Mucosa of descending colon (tissue), 3 donors: ENCODE measurements around the gene RANBP17. TPM values are rescaled to one million over a fixed set of nuclear protein-coding genes. Genes with fewer than 3 reads are reported as not detected.
"Not testable (repeated sequence)": the region's sequence is repeated elsewhere in the genome, so short reads cannot be mapped to it uniquely, and the experiment has no call there.

Experiments used
- ATAC-seq: fragments of 200-7000 bp; cut with Tn5 transposase; one replicate; pipeline ENCODE4 v1.9.1; 2020; ENCODE audit warnings: mild to moderate bottlenecking, moderate library complexity
- DNase-seq, 3 donors: peaks; one replicate each; pipeline ENCODE4 v3.0.0-alpha.2; 2020
- H3K36me3 ChIP-seq: fragments of 200-600 bp; one replicate; pipeline ENCODE4 v1.8.0; 2021; ENCODE audit warnings: low read depth, mild to moderate bottlenecking
- H3K4me1 ChIP-seq: fragments of 200-600 bp; one replicate; pipeline ENCODE4 v1.8.0; 2021; ENCODE audit warnings: low read depth, mild to moderate bottlenecking
- H3K4me3 ChIP-seq: fragments of 200-600 bp; one replicate; pipeline ENCODE4 v1.8.0; 2021; ENCODE audit warnings: mild to moderate bottlenecking
- H3K9me3 ChIP-seq: fragments of 200-600 bp; one replicate; pipeline ENCODE4 v1.8.0; 2021; ENCODE audit warnings: mild to moderate bottlenecking
- CTCF ChIP-seq: fragments of 200-600 bp; IDR thresholded peaks from one replicate; pipeline ENCODE4 v1.8.0; 2022; ENCODE audit warnings: antibody characterized with exemption, mild to moderate bottlenecking
- intact Hi-C, 2 donors: fragments of 100-400 bp; cut with DNase I in 1 of 2; cut with micrococcal nuclease in 1 of 2; formaldehyde crosslinking; loops; one replicate each; pipeline versions ENCODE4 v1.11.0 to v1.11.1; 2022; cut with DNase I, micrococcal nuclease
- total RNA-seq, 3 donors: library from RNA; stranded (reverse); fragmentation: NEBNext Ultra II Directional in 2 of 3; extraction: Animal tissue kit (Norgen Biotek cat#: 25700) in 2 of 3; gene quantifications; one replicate each; pipeline versions ENCODE4 v1.2.1 to v1.2.4, GENCODE V29; 2021 to 2023
- donor health status: DM: no; HTN: no; CAD: no; lungs with moderate emphysema.
- donor health status: DM: no; HTN: no; CAD: no.
- donor health status: DM: no; HTN: yes; CAD: no.

RANBP17 gene
- total RNA-seq, 3 donors from 2014 or later: 11.7 to 19.7 (median 13.4) TPM

GRCh38 chr5:170939178-170939577 is 77.4 kb downstream of the RANBP17 start:
- no peaks in the 10 kb centered on the region for H3K36me3 ChIP-seq
- no peaks in the 10 kb centered on the region for H3K4me1 ChIP-seq
- no peak for ATAC-seq
- no peaks in the 10 kb centered on the region for H3K9me3 ChIP-seq
- intact Hi-C loops: no loop called here
- H3K4me3 ChIP-seq: no peak overlapping the region
- no peak for DNase-seq
- no peak for TF ChIP-seq CTCF

- no peak for TF ChIP-seq CTCF
Measured at GRCh38 chr5:170941788-170942187, 80.0 kb downstream of the RANBP17 start.

DNA sequence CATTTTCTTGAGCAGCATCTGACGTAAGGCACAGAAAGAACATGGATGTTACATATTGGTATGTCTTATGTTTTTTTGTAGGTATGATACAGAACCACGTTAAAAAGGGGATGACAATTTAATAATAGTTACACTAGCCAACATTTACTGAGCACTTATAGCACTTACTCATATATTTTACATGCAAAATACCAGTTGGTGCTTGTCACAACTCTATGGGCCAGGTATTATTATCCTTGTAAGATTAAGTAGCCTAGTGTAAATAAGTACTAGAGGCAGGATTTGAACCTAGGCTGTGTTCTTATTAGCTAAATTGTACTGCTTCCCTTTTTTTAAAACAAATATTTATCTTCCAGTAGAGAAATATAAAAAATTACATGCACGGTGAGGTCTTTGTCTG is 83.5 kb downstream of the RANBP17 start:
- H3K36me3 ChIP-seq: no peaks in the 10 kb centered on the region
- H3K4me3 ChIP-seq: no peak overlapping the region
- DNase-seq (no peak), ATAC-seq (no peak)
- intact Hi-C loops: no loop called here
- no peak for TF ChIP-seq CTCF
- H3K9me3 ChIP-seq: no peaks in the 10 kb centered on the region
- H3K4me1 ChIP-seq: no peaks in the 10 kb centered on the region

More at GRCh38 chr5:170941788-170942187, 80.0 kb downstream of the RANBP17 start:
- Histone ChIP-seq H3K36me3 (no peaks in the 10 kb centered on the region), H3K4me1 (no peaks in the 10 kb centered on the region), H3K4me3 (no peak overlapping the region), H3K9me3 (no peaks in the 10 kb centered on the region)
- intact Hi-C loops: no loop called here
- DNase-seq (no peak), ATAC-seq (no peak)

DNA sequence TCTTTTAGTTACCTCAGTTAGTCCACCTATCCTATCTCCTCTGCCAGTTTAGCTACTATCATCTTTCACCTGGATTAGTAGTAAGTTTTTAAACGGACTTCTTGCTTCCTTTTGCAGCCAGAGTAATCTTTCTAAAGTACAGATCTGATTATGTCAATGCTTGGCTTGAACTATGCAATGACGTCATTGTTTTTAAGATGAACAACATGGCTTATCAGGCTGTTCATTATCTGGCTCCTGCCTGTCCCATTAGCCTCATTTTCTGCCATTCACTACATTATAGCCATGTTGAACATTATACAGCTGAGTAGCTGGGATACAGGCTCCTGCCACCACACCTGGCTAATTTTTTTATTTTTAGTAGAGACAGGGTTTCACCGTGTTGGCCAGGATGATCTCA is 98.7 kb downstream of the RANBP17 start:
- Histone ChIP-seq H3K4me1 (no peaks in the 10 kb centered on the region), H3K9me3 (no peaks in the 10 kb centered on the region), H3K4me3 (no peak overlapping the region), H3K36me3 (no peaks in the 10 kb centered on the region)
- intact Hi-C loops: no loop called here
- ATAC-seq: no peak
- no peak for DNase-seq
- no peak for TF ChIP-seq CTCF

DNA sequence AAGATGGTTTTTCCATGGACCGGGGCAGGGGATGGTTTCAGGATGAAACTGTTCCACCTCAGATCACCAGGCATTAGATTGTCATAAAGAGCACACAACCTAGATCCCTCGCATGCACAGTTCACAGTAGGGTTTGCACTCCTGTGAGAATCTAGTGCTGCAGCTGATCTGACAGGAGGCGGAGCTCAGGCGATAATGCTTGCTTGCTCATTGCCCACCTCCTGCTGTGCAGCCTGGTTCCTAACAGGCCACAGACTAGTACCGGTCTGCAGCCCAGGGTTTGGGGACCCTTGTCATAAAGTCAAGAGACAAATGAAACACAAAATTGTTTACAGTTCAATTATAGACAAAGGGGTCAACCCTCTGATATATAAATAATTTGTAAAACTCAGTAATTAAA is 101.7 kb downstream of the RANBP17 start:
- Histone ChIP-seq H3K4me3 (no peak overlapping the region), H3K36me3 (no peaks in the 10 kb centered on the region), H3K4me1 (no peaks in the 10 kb centered on the region), H3K9me3 (no peaks in the 10 kb centered on the region)
- intact Hi-C loops: no loop called here
- ATAC-seq: no peak
- TF ChIP-seq CTCF: no peak
- DNase-seq: no peak

GRCh38 chr5:170974461-170974860 is 112.6 kb downstream of the RANBP17 start:
- ATAC-seq: no peak
- Histone ChIP-seq H3K9me3 (peaks cover 4% of the 10 kb centered on the region), H3K36me3 (no peaks in the 10 kb centered on the region), H3K4me3 (no peak overlapping the region), H3K4me1 (no peaks in the 10 kb centered on the region)
- intact Hi-C loops: no loop called here
- DNase-seq: no peak
- no peak for TF ChIP-seq CTCF

GRCh38 chr5:170980261-170980660 is 118.4 kb downstream of the RANBP17 start:
- DNase-seq, intact Hi-C loops, H3K36me3 ChIP-seq, H3K4me1 ChIP-seq, H3K4me3 ChIP-seq, ATAC-seq: not testable (repeated sequence)
- peaks cover 12% of the 10 kb centered on the region for H3K9me3 ChIP-seq
